ES-I3 (cell line): ENCODE measurements around the gene FRMD4A.

Experiments
- H3K36me3 ChIP-seq: 2 replicates; pipeline ENCODE4 v1.6.1; 2013; ENCODE audit warnings: mild to moderate bottlenecking, low read length, control low read depth, moderate library complexity; ENCODE audit not compliant: insufficient read depth
- H3K4me1 ChIP-seq: 2 replicates; pipeline ENCODE4 v1.6.1; 2013; ENCODE audit warnings: mild to moderate bottlenecking, control low read depth, low read length; ENCODE audit not compliant: insufficient read depth
- H3K9ac ChIP-seq: 2 replicates; pipeline ENCODE4 v1.6.1; 2013; ENCODE audit warnings: low read depth, mild to moderate bottlenecking, low read length, moderate library complexity
- H3K9me3 ChIP-seq: 2 replicates; pipeline ENCODE4 v1.6.1; 2013; ENCODE audit warnings: mild to moderate bottlenecking, low read length, moderate library complexity; ENCODE audit not compliant: control insufficient read depth, insufficient read depth

Gene FRMD4A

GRCh38 chr10:14134275-14134674, 196.4 kb downstream of the FRMD4A start:
- Histone ChIP-seq H3K9ac (no peak overlapping the region), H3K9me3 (no peaks in the 10 kb centered on the region), H3K36me3 (no peaks in the 10 kb centered on the region)

GRCh38 chr10:14131261-14131960, 199.3 kb downstream of the FRMD4A start:
- H3K9ac ChIP-seq, result no peak overlapping the region
- no peaks in the 10 kb centered on the region; the same call in 1 of the 2 replicates for H3K4me1 ChIP-seq
- no peaks in the 10 kb centered on the region for H3K36me3 ChIP-seq
- no peaks in the 10 kb centered on the region for H3K9me3 ChIP-seq

More at GRCh38 chr10:14134275-14134674, 196.4 kb downstream of the FRMD4A start:
- no peaks in the 10 kb centered on the region for H3K4me1 ChIP-seq

- H3K36me3 ChIP-seq, result no peaks in the 10 kb centered on the region
- no peaks in the 10 kb centered on the region; the same call in 1 of the 2 replicates for H3K4me1 ChIP-seq
- H3K9ac ChIP-seq, result no peak overlapping the region
- H3K9me3 ChIP-seq, result no peaks in the 10 kb centered on the region
Measured at GRCh38 chr10:14129770-14130169, 201.0 kb downstream of the FRMD4A start.

- no peaks in the 10 kb centered on the region for H3K36me3 ChIP-seq
Measured at GRCh38 chr10:14128519-14128918, 202.2 kb downstream of the FRMD4A start.

GRCh38 chr10:14126697-14127440, 203.9 kb downstream of the FRMD4A start:
- Histone ChIP-seq H3K36me3 (no peaks in the 10 kb centered on the region), H3K4me1 (no peaks in the 10 kb centered on the region; the same call in 1 of the 2 replicates), H3K9ac (no peak overlapping the region), H3K9me3 (no peaks in the 10 kb centered on the region)

More at GRCh38 chr10:14128519-14128918, 202.2 kb downstream of the FRMD4A start:
- Histone ChIP-seq H3K9ac (no peak overlapping the region), H3K9me3 (no peaks in the 10 kb centered on the region), H3K4me1 (no peaks in the 10 kb centered on the region; the same call in 1 of the 2 replicates)

GRCh38 chr10:14125564-14125963, 205.2 kb downstream of the FRMD4A start:
- H3K36me3 ChIP-seq, result no peaks in the 10 kb centered on the region
- H3K9me3 ChIP-seq, result no peaks in the 10 kb centered on the region
- no peaks in the 10 kb centered on the region; the same call in 1 of the 2 replicates for H3K4me1 ChIP-seq
- H3K9ac ChIP-seq, result no peak overlapping the region

GRCh38 chr10:14124941-14125340, 205.8 kb downstream of the FRMD4A start:
- no peaks in the 10 kb centered on the region for H3K9me3 ChIP-seq
- no peaks in the 10 kb centered on the region; the same call in 1 of the 2 replicates for H3K4me1 ChIP-seq
- H3K9ac ChIP-seq, result no peak overlapping the region

GRCh38 chr10:14123139-14123538, 207.6 kb downstream of the FRMD4A start:
- H3K9me3 ChIP-seq, result no peaks in the 10 kb centered on the region
- H3K4me1 ChIP-seq, result no peaks in the 10 kb centered on the region
- H3K36me3 ChIP-seq, result no peaks in the 10 kb centered on the region
- no peak overlapping the region for H3K9ac ChIP-seq

More at GRCh38 chr10:14124941-14125340, 205.8 kb downstream of the FRMD4A start:
- H3K36me3 ChIP-seq, result no peaks in the 10 kb centered on the region

GRCh38 chr10:14120812-14121211, 209.9 kb downstream of the FRMD4A start:
- H3K9me3 ChIP-seq, result no peaks in the 10 kb centered on the region
- no peak overlapping the region for H3K9ac ChIP-seq
- H3K36me3 ChIP-seq, result no peaks in the 10 kb centered on the region
- H3K4me1 ChIP-seq, result no peaks in the 10 kb centered on the region

- no peak overlapping the region for H3K9ac ChIP-seq
- H3K36me3 ChIP-seq, result no peaks in the 10 kb centered on the region
- H3K9me3 ChIP-seq, result no peaks in the 10 kb centered on the region
- H3K4me1 ChIP-seq, result no peaks in the 10 kb centered on the region
Measured at GRCh38 chr10:14118953-14119352, 211.8 kb downstream of the FRMD4A start.

- no peaks in the 10 kb centered on the region for H3K4me1 ChIP-seq
- H3K9ac ChIP-seq, result no peak overlapping the region
- no peaks in the 10 kb centered on the region for H3K36me3 ChIP-seq
- H3K9me3 ChIP-seq, result no peaks in the 10 kb centered on the region
Measured at GRCh38 chr10:14116837-14117236, 213.9 kb downstream of the FRMD4A start.

GRCh38 chr10:14116021-14116420, 214.7 kb downstream of the FRMD4A start:
- H3K9me3 ChIP-seq, result no peaks in the 10 kb centered on the region
- no peaks in the 10 kb centered on the region for H3K4me1 ChIP-seq
- no peaks in the 10 kb centered on the region for H3K36me3 ChIP-seq
- H3K9ac ChIP-seq, result no peak overlapping the region

GRCh38 chr10:14114791-14115190, 215.9 kb downstream of the FRMD4A start:
- H3K9ac ChIP-seq, result no peak overlapping the region
- no peaks in the 10 kb centered on the region for H3K9me3 ChIP-seq
- H3K4me1 ChIP-seq, result no peaks in the 10 kb centered on the region
- H3K36me3 ChIP-seq, result no peaks in the 10 kb centered on the region

- no peaks in the 10 kb centered on the region for H3K9me3 ChIP-seq
- no peak overlapping the region for H3K9ac ChIP-seq
- H3K4me1 ChIP-seq, result no peaks in the 10 kb centered on the region
- no peaks in the 10 kb centered on the region for H3K36me3 ChIP-seq
Measured at GRCh38 chr10:14112056-14112455, 218.7 kb downstream of the FRMD4A start.

GRCh38 chr10:14111208-14111607, 219.5 kb downstream of the FRMD4A start:
- H3K9ac ChIP-seq, result no peak overlapping the region
- no peaks in the 10 kb centered on the region for H3K4me1 ChIP-seq
- H3K9me3 ChIP-seq, result no peaks in the 10 kb centered on the region
- no peaks in the 10 kb centered on the region for H3K36me3 ChIP-seq
